Measurements from ENCODE around the gene GCC1.

The GCC1 gene

GRCh38 chr7:127535546-127536393 lies 49.6 kb downstream of the GCC1 start:
- DNase-seq: no peak

GRCh38 chr7:127534636-127535035 lies 50.8 kb downstream of the GCC1 start:
- DNase-seq: no peak

DNA sequence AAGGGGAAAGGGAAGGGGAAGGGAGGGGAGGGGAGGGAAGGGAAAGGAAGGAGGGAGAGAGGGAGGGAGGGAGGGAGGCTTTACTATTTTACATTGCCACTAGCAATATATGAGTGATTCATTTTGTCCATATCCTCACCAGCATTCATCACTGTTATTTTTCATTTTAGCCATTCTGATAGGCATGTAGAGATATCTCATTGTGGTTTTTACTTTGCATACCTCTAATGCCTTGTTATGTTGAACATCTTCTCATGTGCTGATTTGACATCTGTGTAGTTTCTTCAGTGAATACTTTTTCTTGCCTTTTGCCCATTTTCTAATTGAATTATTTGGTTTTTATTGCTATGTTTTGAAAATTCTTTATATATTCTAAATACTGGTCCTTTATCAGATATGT lies 52.7 kb downstream of the GCC1 start:
- no peak for DNase-seq

DNA sequence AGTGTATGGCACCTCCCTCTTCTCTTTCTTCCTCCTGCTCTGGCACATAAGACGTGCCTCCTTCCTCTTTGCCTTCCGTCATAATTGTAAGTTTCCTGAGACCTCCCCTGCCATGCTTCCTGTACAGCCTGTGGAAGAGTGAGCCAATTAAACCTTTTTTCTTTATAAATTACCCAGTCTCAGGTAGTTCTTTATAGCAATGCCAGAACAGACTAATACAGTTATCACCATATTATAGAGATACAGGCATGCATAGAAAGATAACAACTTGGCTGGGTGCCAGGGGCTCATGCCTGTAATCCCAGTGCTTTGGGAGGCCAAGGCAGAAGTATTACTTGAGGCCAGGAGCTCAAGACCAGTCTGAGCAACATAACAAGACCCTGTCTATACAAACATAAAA lies 53.2 kb downstream of the GCC1 start:
- no peak for DNase-seq

Data from CD4-positive, alpha-beta T cell treated with Interleukin-6 for 4 hours (primary cell).